Hematopoietic multipotent progenitor cell treated with erythropoietin and hydrocortisone succinate and interleukin-3 and kit ligand, for 4 days (in vitro differentiated cells): Measurements from ENCODE around the gene CERT1.
A peak's percentile ranks its signal among the peaks of the same experiment; 100 is the strongest.
"Not testable (repeated sequence)": the region's sequence is repeated elsewhere in the genome, so short reads cannot be mapped to it uniquely, and the experiment has no call there.

Experiments
- DNase-seq: peaks from one replicate; pipeline ENCODE4 v3.0.0-alpha.2; 2015

Gene CERT1

GRCh38 chr5:75340714-75341478 lies 170.5 kb downstream of the CERT1 start:
- DNase-seq = no peak

GRCh38 chr5:75338408-75338807 lies 173.0 kb downstream of the CERT1 start:
- no peak for DNase-seq

GRCh38 chr5:75337366-75338021 lies 173.9 kb downstream of the CERT1 start:
- peak; percentile 61 for DNase-seq

- DNase-seq = peak; percentile 100
Observed at GRCh38 chr5:75336615-75337336, 174.7 kb downstream of the CERT1 start, which contains the start of gene HMGCR. TSS of gene HMGCR (plus strand) at chr5:75337220. CDS start at chr5:75342606, 5,386 bp downstream.

GRCh38 chr5:75335952-75336614 lies 175.3 kb downstream of the CERT1 start:
- peak; percentile 71 for DNase-seq

- peak; percentile 27 for DNase-seq
Observed at GRCh38 chr5:75335486-75335885, 175.9 kb downstream of the CERT1 start.

- DNase-seq = not testable (repeated sequence)
Observed at GRCh38 chr5:75334413-75334812, 177.0 kb downstream of the CERT1 start.

GRCh38 chr5:75333759-75334158 lies 177.7 kb downstream of the CERT1 start:
- DNase-seq = not testable (repeated sequence)

- DNase-seq = peak; percentile 43
Observed at GRCh38 chr5:75331095-75332090, 180.0 kb downstream of the CERT1 start.

GRCh38 chr5:75330404-75330803 lies 181.0 kb downstream of the CERT1 start:
- no peak for DNase-seq
